GM18517 (cell line): Measurements from ENCODE around the gene SLC26A8.
"Not testable (repeated sequence)": the region's sequence is repeated elsewhere in the genome, so short reads cannot be mapped to it uniquely, and the experiment has no call there.

Experiments used
- ATAC-seq: cut with Tn5 transposase; IDR thresholded peaks from one replicate; pipeline ENCODE4 v1.9.1; 2021; ENCODE audit warnings: mild to moderate bottlenecking, moderate library complexity; ENCODE audit not compliant: unreplicated experiment

SLC26A8 gene

GRCh38 chr6:36018339-36018738 is 6.1 kb downstream of the SLC26A8 start:
- ATAC-seq, result no peak

GRCh38 chr6:36015666-36016065 is 8.8 kb downstream of the SLC26A8 start:
- ATAC-seq, result no peak

GRCh38 chr6:36000451-36000850 is 24.0 kb downstream of the SLC26A8 start:
- ATAC-seq, result no peak

GRCh38 chr6:35993150-35993549 is 31.3 kb downstream of the SLC26A8 start:
- no peak for ATAC-seq

- ATAC-seq, result not testable (repeated sequence)
Measured at GRCh38 chr6:35988047-35988446, 36.4 kb downstream of the SLC26A8 start.

GRCh38 chr6:35984701-35985100 is 39.7 kb downstream of the SLC26A8 start:
- no peak for ATAC-seq

GRCh38 chr6:35980991-35981645 is 43.3 kb downstream of the SLC26A8 start:
- no peak for ATAC-seq

GRCh38 chr6:35980126-35980525 is 44.3 kb downstream of the SLC26A8 start:
- not testable (repeated sequence) for ATAC-seq

- no peak for ATAC-seq
Measured at GRCh38 chr6:35977308-35977707, 47.1 kb downstream of the SLC26A8 start.

- ATAC-seq, result peak; percentile 87
Measured at GRCh38 chr6:35973670-35974222, 50.7 kb downstream of the SLC26A8 start.

- no peak for ATAC-seq
Measured at GRCh38 chr6:35972471-35973367, 51.7 kb downstream of the SLC26A8 start.

- ATAC-seq, result no peak
Measured at GRCh38 chr6:35970181-35970580, 54.3 kb downstream of the SLC26A8 start.

GRCh38 chr6:35969646-35970045 is 54.8 kb downstream of the SLC26A8 start:
- no peak for ATAC-seq

- no peak for ATAC-seq
Measured at GRCh38 chr6:35968821-35969220, 55.6 kb downstream of the SLC26A8 start.

GRCh38 chr6:35967076-35967774 is 57.2 kb downstream of the SLC26A8 start:
- no peak for ATAC-seq

GRCh38 chr6:35962779-35963560 is 61.5 kb downstream of the SLC26A8 start:
- ATAC-seq, result no peak

GRCh38 chr6:35960187-35960586 is 64.3 kb downstream of the SLC26A8 start:
- no peak for ATAC-seq

GRCh38 chr6:35955970-35956369 is 68.5 kb downstream of the SLC26A8 start:
- ATAC-seq, result no peak

GRCh38 chr6:35955521-35955920 is 68.9 kb downstream of the SLC26A8 start:
- no peak for ATAC-seq

- no peak for ATAC-seq
Measured at GRCh38 chr6:35955071-35955470, 69.4 kb downstream of the SLC26A8 start.
